Right lobe of liver (tissue), 4 donors: ENCODE measurements around the gene TBX4.
A peak's percentile ranks its signal among the peaks of the same experiment; 100 is the strongest.

Source experiments
- POLR2A ChIP-seq: fragments of 450-650 bp; IDR thresholded peaks from one replicate; pipeline ENCODE4 v1.6.1; 2017; ENCODE audit warnings: antibody characterized with exemption, mild to moderate bottlenecking
- TF ChIP-seq, protein P1 (sequence below), 4 donors: fragments of 200-600 bp in 3 of 4; fragments of 450-650 bp in 1 of 4; IDR thresholded peaks; one replicate each; pipeline versions ENCODE4 v1.5.1 to v1.8.0; 2016 to 2022; ENCODE audit warnings: antibody characterized with exemption in 4 of 4, mild to moderate bottlenecking in 2 of 4
- donor health status: DM: no; HTN: no; CAD: no.
- donor health status: DM: no; HTN: no; CAD: no.
- donor health status: DM: no; HTN: yes; CAD: no.

DNA sequence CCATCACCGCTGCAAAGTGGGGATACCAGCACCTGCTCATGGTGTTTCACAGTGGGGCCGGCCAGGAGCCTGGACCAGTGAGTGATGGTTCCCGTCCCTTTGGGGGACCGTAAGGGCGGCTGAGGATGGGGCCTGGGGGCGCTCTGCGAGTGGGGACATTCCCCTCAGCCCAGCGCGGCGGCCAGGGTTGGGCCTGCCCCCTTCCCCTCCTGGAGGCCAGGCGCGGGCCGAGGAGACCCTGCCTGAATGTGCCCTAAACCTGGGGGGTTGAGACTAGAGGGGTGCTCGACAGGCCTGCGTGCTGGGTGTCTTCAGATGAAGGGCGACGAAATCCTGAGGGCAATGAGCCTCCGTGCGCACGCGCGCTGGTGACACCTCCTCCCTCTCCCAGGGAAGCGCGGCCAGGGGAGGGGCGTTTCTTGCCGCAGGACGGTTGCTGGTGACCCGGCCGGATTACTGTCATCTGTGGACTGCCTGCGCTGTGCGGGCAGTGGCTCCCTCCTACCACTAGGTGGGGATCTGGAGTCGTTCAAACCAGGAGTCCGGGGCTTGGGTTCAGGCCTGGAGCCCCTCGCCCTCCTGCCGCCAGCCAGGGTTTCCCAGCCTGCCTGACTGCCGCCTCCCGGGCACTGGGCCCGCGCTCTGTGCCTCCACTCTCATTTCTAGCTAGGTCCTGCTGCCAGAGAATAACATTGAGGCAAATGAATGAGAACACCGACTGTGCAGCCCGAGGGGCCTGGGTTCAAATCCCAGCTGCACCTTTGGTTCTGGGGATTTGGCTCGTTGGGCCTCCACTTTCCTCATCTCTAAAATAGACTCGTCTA is 35.5 kb upstream of the TBX4 start:
- TF ChIP-seq, protein P1, sequence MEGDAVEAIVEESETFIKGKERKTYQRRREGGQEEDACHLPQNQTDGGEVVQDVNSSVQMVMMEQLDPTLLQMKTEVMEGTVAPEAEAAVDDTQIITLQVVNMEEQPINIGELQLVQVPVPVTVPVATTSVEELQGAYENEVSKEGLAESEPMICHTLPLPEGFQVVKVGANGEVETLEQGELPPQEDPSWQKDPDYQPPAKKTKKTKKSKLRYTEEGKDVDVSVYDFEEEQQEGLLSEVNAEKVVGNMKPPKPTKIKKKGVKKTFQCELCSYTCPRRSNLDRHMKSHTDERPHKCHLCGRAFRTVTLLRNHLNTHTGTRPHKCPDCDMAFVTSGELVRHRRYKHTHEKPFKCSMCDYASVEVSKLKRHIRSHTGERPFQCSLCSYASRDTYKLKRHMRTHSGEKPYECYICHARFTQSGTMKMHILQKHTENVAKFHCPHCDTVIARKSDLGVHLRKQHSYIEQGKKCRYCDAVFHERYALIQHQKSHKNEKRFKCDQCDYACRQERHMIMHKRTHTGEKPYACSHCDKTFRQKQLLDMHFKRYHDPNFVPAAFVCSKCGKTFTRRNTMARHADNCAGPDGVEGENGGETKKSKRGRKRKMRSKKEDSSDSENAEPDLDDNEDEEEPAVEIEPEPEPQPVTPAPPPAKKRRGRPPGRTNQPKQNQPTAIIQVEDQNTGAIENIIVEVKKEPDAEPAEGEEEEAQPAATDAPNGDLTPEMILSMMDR (IDR thresholded peaks at IDR 0.05), result peak; percentile 86 to 95 (median 92)
- no peak for TF ChIP-seq POLR2A
